SKM-1 treated with dmso at 0.1 percent for 144 hours (cell line): ENCODE results near the gene ENDOU.

Source experiments
- DNase-seq: peaks from one replicate; lab custom pipeline; 2025; ENCODE audit not compliant: unreplicated experiment; lab: John Stamatoyannopoulos, UW

Gene ENDOU

DNA sequence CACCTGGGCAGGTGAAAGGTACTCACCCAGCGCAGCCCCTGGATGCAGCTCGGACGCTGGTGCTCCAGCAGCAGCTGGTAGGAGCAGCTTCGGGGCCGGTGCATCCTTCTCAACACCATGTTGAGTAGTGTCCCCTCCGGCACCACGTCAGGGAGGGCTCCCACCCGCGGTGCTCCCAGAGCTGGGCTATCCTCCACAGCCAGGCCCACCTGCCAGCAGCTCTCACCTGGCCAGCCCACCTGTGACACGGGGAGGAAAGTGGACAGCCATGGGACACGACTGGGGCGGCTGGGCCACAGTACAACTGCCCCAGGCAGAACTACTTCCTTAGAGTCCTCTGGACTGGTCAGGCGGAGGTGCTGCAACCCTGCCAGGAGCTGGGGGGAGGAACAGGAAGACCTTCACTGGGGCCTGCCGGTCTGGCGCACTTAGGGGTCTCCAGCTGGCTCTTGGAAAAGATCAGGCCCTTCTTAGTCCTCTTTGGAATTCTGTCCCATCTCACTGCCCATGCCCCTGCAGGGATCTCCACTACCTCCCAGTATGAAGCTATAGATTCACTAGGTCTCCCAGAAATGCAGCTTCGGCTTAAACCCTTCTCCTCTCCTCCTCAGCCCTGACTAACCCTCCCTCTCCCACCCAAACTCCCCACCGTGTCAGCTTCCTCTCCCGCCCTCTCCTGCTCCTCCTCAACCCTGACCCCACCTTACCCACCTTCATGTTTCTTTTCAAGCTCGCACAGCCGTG lies 32.7 kb upstream of the ENDOU start:
- no peak for DNase-seq

DNA sequence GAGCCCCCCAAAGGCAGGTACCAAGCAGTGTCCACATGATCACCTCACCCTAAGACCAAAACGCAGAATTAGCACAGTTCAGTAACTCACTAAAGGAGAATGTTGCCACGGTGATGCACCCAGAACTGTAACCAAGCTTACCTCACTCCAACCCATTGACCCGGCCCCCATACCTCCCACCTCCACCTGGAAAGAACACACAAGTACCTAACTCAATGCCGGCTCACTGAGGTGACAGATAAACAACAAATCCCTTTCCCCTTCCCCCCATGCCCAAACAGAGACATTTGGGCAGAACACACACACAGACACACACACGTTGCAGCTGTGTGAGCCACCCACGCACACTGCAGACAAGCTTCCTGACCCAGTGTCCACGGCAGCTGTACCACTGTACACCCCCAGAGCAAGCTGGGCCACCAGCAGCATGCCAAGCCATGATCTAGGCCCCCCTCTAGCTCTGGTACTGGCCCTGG lies 32.1 kb upstream of the ENDOU start:
- no peak for DNase-seq

DNA sequence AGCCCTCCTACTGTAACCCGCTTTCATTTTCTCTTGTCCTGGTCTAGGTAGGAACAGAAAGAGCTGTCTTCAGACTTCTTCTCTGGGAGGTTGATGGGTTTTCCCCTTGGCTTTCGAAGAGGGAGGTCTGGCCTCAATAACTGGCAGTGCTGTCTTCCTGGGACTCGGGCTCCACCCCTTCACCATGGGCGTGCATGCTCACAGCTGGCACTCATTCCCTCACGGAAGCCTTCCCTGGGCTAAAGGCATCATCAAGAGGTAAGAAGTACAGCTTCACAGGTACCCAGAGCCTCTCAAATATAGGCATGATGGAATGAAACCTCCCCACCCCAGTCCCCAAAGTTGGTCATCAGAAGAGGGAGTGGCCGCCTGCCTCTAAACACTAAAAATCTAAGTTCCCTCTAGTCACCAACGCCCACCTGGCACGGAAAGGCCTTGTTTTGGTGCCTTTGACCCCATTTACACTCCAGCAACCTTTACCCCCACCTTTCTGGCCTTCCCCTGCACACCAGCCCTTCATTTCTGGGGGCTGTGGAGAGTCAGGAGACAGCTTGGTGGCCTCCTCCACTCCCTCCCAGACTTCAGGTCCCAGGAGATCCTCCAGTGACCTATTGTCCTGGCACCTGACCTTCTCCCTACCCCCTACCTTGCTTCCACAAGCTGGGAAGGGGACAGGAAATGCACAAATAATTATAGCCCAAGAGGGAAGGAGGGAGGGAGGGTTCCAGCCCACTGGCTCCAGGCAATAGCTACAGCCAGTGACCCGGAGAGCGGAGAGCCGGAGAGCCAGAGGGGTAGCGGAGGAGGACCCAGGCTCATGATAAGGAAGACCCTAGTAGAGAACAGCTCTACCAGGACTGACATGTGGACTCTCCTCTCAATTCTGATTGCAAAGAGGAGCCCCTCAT lies 30.6 kb upstream of the ENDOU start:
- DNase-seq = no peak

DNA sequence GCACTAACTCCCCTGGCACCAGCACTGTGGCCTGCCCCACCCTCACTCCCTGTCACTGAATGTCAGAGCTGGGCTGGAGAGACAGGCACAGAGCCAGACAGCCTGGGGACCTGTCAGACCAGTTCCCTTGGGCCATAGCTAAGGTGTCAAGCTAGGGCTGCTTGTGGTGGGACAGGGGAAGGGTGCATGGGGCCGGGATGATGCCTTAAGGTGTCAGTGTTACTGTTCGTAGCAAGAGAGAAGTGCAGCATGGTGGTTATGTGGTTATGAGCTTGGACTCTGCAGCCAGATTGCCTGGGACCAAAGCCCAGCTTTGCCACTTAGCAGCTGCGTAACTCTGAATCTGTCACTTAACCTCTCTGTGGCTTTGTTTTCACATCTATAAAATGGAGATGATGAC lies 29.6 kb upstream of the ENDOU start:
- DNase-seq = no peak

DNA sequence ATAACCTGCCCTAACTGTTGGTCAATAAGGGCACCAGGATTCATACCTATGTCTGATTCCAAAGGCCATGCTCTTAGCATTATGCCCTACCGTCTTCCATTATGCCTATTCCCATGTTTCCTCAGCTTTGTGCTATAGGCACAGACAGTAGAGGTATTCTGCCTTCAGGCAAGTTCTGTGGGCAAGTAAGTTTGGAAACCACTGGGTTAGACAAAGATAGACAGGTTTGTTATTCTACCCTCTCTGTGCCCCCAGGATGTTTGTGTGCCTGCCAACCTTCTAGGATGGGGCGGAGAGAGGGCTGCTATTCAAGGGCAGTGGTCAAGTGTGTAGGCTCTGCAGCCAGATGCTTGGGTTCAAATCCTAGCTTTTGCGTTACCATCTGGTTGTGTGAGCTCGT lies 28.8 kb upstream of the ENDOU start:
- DNase-seq = no peak

DNA sequence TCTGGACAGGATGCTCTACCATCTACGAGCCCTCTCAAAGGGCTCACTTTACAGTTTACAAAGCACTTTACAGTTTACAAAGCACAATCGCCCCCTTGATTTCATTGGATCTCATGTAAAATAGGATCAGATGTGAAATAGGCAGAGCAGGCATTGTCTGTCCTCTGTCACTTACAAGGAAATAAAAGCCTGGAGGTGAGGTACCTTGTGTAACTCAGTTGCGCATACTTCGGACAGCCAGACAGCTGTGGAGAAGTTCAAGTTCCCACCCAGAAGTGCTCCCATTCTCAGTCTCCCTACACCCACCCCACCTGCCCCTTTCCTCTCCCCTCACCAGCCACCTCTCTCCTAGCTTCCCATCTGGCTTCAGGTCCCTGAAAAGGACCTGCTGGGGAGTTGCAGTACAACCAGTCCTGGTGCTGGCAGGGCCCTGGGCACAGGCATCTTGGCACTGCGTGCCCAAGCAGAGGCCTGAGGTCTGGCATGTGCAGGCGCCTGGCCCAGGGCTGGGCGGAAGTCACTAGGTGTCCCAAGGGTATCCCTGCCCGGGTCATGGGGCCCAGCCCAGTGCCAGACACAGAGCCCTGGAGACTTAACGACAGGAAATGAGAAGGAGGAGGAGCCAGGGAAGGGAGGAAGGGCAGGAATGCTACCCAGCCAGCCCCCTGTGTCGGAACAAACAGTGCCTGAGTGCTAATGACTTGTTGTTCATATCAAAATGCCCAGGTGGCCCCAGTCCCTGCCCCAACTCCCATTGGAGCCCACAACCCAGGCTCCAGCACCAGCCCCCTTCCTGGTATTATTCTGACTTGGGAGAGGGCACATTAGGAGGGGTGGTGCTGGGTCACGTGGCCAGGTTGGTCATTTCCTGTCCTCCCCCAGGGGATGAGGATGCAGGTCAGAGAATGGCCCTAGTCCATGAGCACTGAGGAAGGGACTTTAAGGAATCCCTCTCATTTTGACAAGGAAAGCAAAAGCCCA lies 28.0 kb upstream of the ENDOU start:
- no peak for DNase-seq

DNA sequence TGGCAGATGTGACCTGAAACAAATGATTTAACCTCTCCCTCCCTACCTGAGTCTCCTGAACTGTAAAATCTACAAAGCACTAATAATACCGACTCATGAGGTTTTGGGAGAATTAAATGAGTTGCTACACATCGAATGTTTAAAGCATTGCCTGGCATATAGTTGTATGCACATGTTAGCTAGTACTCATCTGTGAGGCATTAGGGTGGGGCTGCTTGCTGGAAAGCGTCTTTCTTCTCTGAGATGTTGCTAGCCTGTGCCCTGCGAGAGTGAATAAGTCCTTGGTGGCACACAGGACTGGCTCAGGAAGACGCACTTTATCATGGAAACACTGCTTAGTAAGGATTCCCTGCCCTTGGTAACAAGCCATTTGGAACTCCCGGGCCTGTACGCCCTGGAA lies 27.3 kb upstream of the ENDOU start:
- no peak for DNase-seq

DNA sequence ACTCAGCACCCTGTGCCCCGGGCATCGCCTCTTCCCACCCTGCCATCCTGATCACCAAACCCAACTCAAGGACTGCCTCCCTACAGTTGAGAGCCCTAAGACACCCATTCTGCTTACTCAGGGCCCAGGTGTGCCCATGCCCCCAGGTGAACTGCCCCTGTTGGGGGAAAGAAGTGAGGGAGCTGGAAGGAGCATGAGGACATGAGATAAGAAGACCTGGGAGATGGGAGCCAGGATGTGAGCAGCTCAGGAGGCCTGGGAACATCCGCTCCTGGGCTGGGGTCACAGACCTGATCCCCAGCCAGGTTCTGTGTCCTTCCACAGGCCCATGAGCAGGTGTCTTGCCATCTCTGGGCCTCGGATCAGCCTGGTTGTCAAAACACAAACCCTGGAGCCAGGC lies 26.8 kb upstream of the ENDOU start:
- DNase-seq = no peak

DNA sequence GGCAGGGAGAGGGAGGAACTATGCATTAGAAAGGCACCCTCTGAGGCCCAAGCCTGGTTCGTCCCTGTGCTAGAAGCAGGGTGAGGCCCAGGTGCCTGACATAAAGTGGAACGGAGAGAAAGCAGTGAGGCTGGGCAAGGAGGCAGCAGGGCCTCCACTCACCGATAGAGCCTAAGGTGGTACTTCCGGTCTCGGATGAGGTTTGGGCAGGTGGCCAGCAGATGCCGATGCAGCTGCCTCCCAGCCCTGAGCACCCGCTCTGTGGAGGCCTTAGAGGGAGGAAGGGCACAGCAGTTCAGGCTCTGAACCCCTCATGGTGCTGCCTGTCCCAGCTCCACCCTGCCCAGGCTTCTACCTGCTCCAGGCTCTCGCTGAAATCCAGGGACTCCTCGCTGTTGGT lies 26.3 kb upstream of the ENDOU start:
- DNase-seq = no peak

DNA sequence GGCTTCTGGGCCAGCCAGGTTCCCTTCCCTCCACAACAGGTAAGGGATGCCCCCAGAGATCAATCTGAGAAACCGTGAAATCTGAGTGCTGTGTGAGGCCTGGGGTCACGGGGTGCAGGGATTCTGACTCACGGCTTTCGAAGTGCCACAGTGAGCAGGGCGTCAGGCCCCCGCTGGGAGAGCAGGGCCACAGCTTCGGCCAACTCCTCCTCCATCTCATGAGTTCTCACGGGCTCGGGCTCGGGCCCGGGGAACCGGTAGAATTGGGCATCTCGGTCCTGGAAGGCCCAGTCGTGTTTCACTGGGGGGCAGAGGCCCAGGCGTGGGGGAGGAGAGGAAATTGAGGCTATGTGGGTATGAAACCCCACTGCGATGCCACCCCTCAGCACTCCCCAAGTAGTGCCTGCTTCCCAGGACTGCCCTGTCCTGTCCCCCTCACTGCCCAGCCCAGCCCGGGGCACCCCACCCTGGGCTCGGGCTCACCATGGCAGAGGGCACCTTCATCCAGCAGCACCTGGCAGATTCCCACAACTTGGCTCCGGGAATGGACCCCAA lies 25.7 kb upstream of the ENDOU start:
- DNase-seq = no peak

DNA sequence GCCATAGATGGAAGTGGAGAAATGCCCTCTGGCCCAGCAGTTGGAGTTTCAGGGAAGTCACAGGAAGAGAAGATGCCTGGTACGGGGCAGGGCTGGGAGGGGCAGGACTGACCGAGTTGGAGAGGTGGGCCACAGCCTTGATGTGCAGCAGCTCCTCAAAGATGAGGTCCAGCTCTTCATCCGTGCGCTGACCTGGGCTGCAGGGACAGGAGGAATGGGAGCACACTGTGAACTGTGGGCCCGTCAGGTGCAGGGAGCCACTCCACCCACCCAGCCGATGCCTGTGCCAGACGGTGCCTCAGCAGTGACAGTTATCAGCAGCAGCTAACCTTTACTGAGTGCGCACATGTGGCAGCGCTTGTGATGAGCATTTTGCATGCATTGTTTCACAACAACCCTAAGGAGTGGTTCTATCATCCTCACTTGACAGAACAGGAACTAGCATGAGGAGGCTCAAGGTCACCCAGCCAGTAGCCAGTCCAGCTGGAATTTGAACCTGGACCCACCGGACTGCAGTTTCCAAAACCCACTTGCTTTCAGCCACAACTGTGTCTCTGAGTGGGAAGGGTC lies 25.0 kb upstream of the ENDOU start:
- peak; percentile 19 for DNase-seq

DNA sequence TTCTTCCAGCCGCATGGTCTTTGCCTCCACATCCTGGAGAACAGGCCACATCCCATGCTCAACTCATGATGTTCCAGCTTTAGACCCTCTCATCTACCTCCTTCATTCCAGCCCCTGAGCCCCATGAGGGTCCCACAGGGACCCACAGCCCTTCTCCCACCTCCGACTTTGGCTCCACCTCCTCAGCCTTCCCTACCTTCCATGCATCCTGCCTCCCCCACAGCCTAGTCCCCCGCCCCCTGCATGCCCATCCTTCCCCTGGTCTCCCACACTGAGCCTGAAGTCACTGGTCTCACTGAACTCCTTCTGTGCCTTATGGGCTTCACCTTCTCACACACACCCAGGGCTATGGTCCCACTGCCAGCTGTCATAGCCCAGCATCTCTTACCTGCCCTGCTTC lies 23.6 kb upstream of the ENDOU start:
- DNase-seq = no peak

DNA sequence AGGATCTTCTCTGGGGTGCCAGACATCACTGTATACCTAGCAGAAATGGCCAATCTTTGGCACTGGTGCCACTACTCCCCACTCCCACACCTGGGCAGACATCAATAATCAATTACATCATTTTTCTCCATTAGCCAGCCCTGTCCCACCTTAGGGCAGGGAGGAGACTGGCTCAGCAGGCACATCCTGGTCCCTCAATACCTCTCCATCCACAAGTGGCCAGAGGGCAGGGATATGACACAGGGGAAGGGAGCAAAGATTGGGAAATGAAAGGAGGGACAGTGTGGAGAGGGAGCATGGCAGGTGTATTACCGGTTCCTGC lies 23.2 kb upstream of the ENDOU start:
- DNase-seq = no peak

DNA sequence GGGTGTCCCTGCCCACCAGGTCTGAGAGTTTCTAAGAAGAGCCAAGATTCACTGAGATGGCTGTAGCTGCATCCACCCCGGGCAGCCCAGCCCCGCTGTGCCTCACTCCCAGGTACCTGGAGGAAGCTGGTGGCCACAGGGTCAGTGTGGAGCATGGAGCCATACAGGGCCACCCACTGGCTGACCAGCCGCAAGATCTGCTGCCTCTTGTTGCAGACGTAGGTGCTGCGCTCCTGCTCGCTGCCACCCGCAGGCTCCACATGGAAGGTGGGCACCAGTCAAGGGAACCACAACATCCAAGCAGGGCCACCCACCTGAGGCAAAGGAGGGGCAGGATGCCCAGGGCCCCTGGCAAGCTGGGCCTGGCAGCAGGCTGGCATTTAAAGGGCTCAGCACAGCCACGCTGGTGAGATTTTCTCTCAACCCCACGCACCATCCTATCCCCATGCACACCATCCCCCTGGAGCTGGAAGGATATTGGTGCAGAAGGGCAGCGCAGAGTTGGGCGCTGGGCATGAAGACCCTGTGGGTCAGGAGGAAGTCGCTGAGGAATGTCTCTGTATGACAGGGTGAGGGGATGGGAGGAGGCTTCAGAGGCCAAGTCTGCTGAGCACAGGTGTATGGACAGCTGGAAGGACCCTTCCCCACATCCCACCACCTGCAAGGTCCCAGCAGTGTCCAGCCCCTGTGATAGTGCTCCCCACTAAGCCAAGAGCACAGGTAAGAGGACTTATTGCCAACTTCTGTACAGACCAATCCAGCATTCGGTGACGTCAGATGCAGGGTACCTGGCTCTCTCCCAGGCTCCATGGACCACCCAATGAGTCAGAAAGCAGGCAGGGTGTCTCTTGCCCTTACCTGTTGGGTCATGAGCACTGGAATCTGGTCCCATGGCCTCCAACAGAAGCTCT lies 22.6 kb upstream of the ENDOU start:
- DNase-seq = no peak

DNA sequence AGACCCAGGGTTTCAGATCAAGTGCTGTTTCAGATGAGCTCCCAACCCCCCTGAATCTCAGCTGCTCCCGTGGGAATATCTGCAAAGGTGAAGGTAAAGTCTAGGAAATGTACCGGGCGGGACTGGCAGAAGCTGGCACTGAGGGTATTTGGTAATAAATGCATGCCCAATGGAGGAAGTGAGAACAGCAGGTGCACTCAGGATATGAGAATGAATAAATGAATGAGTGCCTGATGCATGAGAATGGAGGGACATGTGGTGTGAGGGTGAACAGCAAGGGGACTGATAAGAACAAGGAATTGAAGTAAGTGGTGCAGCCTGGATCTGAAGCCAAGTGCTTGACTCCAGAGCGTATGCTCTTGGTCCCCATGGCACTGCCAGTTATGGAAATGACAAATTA lies 21.8 kb upstream of the ENDOU start:
- DNase-seq = no peak

DNA sequence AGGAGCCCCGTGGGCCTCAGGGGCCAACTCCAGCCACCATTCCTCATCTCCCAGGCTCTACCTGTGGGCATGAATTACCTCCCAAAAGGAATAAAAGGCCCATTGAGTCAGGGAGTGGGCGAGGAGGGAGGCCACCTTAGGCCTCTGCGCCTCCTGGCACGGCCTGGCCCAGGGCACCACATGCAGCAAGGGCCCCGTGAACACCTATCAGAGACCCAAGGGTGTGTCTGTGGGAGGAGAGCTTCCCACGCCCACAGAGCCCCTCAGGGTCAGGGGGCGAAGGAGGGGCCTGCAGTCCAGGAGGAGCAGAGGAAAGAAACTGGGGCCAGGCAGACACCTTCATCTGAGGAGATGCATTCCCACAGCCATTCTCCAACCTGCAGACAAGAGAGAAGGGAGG lies 21.2 kb upstream of the ENDOU start:
- no peak for DNase-seq

DNA sequence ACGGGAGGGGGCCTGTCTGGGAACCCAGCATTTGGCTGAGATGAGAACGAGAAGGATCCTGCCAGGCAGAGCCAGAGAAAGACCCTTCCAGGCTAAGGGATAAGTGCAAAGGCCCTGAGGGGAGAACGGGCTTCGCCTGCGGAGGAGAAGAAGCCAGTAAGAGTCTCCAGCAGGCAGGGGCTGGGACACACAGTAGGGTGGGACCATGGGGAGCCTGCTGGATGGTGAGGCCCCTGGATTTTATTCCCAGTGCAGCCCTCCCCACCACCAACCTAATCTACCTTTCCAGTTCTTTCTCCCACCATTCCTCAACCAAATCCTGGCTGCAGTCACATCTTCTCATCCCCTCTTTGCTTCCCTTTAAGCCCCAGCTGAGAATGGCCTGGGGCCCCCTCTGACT lies 20.8 kb upstream of the ENDOU start:
- no peak for DNase-seq

DNA sequence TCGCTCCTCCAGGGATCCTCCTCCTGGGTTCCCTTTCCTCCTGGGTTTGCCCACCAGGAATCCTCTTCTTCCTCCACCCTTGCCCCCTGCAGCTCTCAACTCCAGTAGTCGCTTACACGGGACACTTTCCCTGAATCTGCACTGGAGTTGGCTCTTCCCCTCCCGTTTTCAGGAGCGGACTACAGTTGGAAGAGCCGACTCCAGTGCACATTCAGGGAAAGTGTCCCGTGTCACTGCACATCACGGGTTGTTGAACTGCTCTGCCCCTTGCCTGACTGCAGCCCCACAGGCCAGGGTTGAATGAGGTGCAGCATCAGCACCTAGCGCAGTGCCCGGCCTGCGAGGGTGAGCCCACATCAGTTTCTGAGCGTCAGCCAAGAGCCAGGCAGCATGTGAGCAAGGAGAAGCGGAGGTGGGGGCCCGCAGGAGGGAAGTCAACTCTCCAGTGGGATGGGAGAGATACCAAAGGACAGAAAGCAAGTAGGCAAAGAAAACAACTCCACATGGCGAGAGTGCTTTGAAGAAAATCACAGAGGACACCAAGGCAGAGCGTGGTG lies 20.3 kb upstream of the ENDOU start:
- no peak for DNase-seq

DNA sequence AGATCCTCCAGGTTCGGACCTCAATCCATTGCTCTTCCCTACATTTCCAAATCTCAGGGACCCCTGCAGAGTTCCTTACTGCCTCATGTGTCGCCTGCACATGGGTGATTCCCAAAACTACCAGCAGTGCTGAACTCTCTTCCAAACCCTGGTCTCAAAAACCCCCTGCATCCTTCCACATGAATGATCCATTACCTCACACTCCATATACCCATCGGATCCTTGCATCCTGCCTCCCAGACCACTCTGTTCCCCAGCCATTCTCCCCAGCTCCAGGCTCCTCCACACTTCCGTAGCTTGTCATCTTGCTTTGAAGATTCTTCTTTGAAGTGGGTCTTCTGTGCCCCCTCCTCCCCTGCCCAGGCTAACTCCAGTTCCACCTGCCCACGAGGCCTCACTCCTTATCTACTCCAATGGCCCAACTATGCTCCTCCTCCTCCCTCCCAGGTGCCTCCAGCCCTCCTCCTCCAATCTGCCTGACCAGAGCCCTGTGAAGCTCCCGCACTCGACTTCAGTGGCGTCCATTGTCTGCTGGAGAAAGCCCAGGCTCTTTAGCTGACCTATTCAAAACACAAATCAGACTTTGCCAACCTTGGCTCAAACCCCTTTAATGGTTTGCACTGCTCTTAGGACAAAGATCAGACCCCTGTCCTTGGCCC lies 19.6 kb upstream of the ENDOU start:
- no peak for DNase-seq
